Measurements from ENCODE around the gene EXT2. TPM values are rescaled to one million over a fixed set of nuclear protein-coding genes. Genes with fewer than 3 reads are reported as not detected.

Gene EXT2
- total RNA-seq, 3 donors from 2014 or later (not counting 1 experiment from before 2014, with no cell fraction given): 44.2 to 50.3 (median 45.8) TPM

GRCh38 chr11:44058275-44058674 lies 37.2 kb upstream of the EXT2 start:
- intact Hi-C loops (cut with micrococcal nuclease): no loop called here
- H3K4me1 ChIP-seq (ENCODE audit: control insufficient read depth, insufficient read depth, low read length): no peaks in the 10 kb centered on the region
- no peak overlapping the region for H3K27ac ChIP-seq (ENCODE audit: low read length)
- TF ChIP-seq CTCF (IDR thresholded peaks at IDR 0.05): no peak
- no peaks in the 10 kb centered on the region for H3K36me3 Mint-ChIP-seq
- H3K27ac Mint-ChIP-seq: no peak overlapping the region
- WGBS (ENCODE audit: insufficient coverage): 100% methylated on average over 6 of the region's 6 CpGs
- no peaks in the 10 kb centered on the region for H3K4me1 Mint-ChIP-seq
- no peaks in the 10 kb centered on the region for H3K27me3 ChIP-seq (ENCODE audit: control insufficient read depth, insufficient read depth, low read length)
- no peaks in the 10 kb centered on the region for H3K9me3 ChIP-seq (ENCODE audit: control insufficient read depth, insufficient read depth, low read length)
- ATAC-seq: no peak
- H3K27me3 Mint-ChIP-seq (ENCODE audit: low read depth in 2 of 2): peaks cover 0 to 3% of the 10 kb centered on the region in 2 donors
- no peaks in the 10 kb centered on the region for H3K9me3 Mint-ChIP-seq
- H3K4me3 Mint-ChIP-seq: no peak overlapping the region
- DNase-seq: no peak
- H3K4me3 ChIP-seq (ENCODE audit: low read length): no peak overlapping the region
- H3K36me3 ChIP-seq (ENCODE audit: control insufficient read depth, insufficient read depth, low read length): no peaks in the 10 kb centered on the region

GRCh38 chr11:44065161-44065661 lies 30.3 kb upstream of the EXT2 start:
- intact Hi-C loops (cut with micrococcal nuclease): no loop called here
- H3K9me3 ChIP-seq (ENCODE audit: control insufficient read depth, insufficient read depth, low read length): no peaks in the 10 kb centered on the region
- no peak for TF ChIP-seq CTCF (IDR thresholded peaks at IDR 0.05)
- Mint-ChIP-seq H3K27ac (peak overlapping the region; percentile 79 to 95), H3K36me3 (peaks cover 5% of the 10 kb centered on the region), H3K27me3 (ENCODE audit: low read depth in 2 of 2) (peaks cover 0 to 3% of the 10 kb centered on the region in 2 donors), H3K4me3 (peak overlapping the region; percentile 93), H3K9me3 (no peaks in the 10 kb centered on the region), H3K4me1 (peaks cover 20 to 33% of the 10 kb centered on the region in 2 donors)
- peak in 1 of 2 donors; percentile 12 for DNase-seq
- no peaks in the 10 kb centered on the region for H3K36me3 ChIP-seq (ENCODE audit: control insufficient read depth, insufficient read depth, low read length)
- H3K4me3 ChIP-seq (ENCODE audit: low read length): peak overlapping the region; percentile 96
- peaks cover 13% of the 10 kb centered on the region for H3K4me1 ChIP-seq (ENCODE audit: control insufficient read depth, insufficient read depth, low read length)
- ATAC-seq: no peak
- WGBS (ENCODE audit: insufficient coverage): 87% methylated on average over 3 of the region's 4 CpGs
- no peaks in the 10 kb centered on the region for H3K27me3 ChIP-seq (ENCODE audit: control insufficient read depth, insufficient read depth, low read length)
- peak overlapping the region; percentile 70 for H3K27ac ChIP-seq (ENCODE audit: low read length)

GRCh38 chr11:44065841-44066731 lies 29.4 kb upstream of the EXT2 start, which contains the start of gene ACCS:
Gene ACCS (plus strand): TSS chr11:44066270. CDS start chr11:44067628, 1,358 bp downstream.
- Mint-ChIP-seq H3K9me3 (no peaks in the 10 kb centered on the region), H3K27me3 (ENCODE audit: low read depth in 2 of 2) (peaks cover 0 to 3% of the 10 kb centered on the region in 2 donors), H3K27ac (peak within 1 kb of the TSS; percentile 79 to 95), H3K4me1 (peaks cover 20 to 33% of the 10 kb centered on the region in 2 donors), H3K36me3 (peaks cover 5% of the 10 kb centered on the region), H3K4me3 (peak within 1 kb of the TSS; percentile 93)
- peak; percentile 87 to 95 for DNase-seq
- peak within 1 kb of the TSS; percentile 96 for H3K4me3 ChIP-seq (ENCODE audit: low read length)
- H3K9me3 ChIP-seq (ENCODE audit: control insufficient read depth, insufficient read depth, low read length): no peaks in the 10 kb centered on the region
- peak; percentile 95 for TF ChIP-seq CTCF (IDR thresholded peaks at IDR 0.05)
- ATAC-seq: peak; percentile 95 to 98 (median 97)
- H3K4me1 ChIP-seq (ENCODE audit: control insufficient read depth, insufficient read depth, low read length): peaks cover 13% of the 10 kb centered on the region
- WGBS (ENCODE audit: insufficient coverage): 2% methylated on average over 70 of the region's 70 CpGs
- intact Hi-C loops (cut with micrococcal nuclease): loop anchor here (2.0 kb wide), 1 partner anchor 31 kb away; no protein-coding TSS in a partner anchor
- H3K36me3 ChIP-seq (ENCODE audit: control insufficient read depth, insufficient read depth, low read length): no peaks in the 10 kb centered on the region
- H3K27me3 ChIP-seq (ENCODE audit: control insufficient read depth, insufficient read depth, low read length): no peaks in the 10 kb centered on the region
- peak within 1 kb of the TSS; percentile 70 for H3K27ac ChIP-seq (ENCODE audit: low read length)

Measured in natural killer cell (primary cell).